SJCRH30 (cell line): Measurements from ENCODE around the gene ARAP3. TPM values are rescaled to one million over a fixed set of nuclear protein-coding genes. Genes with fewer than 3 reads are reported as not detected.

Source experiments
- DNase-seq, 2 experiments: peaks; one replicate each; pipeline ENCODE4 v3.0.0-alpha.2; 2015 to 2020
- H3K27ac ChIP-seq: fragments of 250-450 bp; sonication (Bioruptor Pico); 2 replicates; pipeline ENCODE4 v1.5.1; 2020; ENCODE audit warnings: mild to moderate bottlenecking, moderate library complexity
- H3K27me3 ChIP-seq: fragments of 250-450 bp; sonication (Bioruptor Pico); 2 replicates; pipeline ENCODE4 v1.5.1; 2020; ENCODE audit warnings: mild to moderate bottlenecking, moderate library complexity
- H3K36me3 ChIP-seq: fragments of 250-450 bp; sonication (Bioruptor Pico); 2 replicates; pipeline ENCODE4 v1.5.1; 2020; ENCODE audit warnings: mild to moderate bottlenecking, moderate library complexity
- H3K4me1 ChIP-seq: fragments of 250-450 bp; sonication (Bioruptor Pico); 2 replicates; pipeline ENCODE4 v1.5.1; 2020; ENCODE audit warnings: mild to moderate bottlenecking, moderate library complexity
- H3K4me3 ChIP-seq: fragments of 250-450 bp; sonication (Bioruptor Pico); 2 replicates; pipeline ENCODE4 v1.5.1; 2020; ENCODE audit warnings: mild to moderate bottlenecking, moderate library complexity
- H3K9me3 ChIP-seq: fragments of 250-450 bp; sonication (Bioruptor Pico); replicated peaks from 2 replicates; pipeline ENCODE4 v1.5.1; 2020; ENCODE audit warnings: mild to moderate bottlenecking, moderate library complexity
- total RNA-seq: library from RNA; depleted of rRNA; stranded (reverse); fragments of >200 nt; shearing (Covaris generic); gene quantifications from 2 replicates; pipeline ENCODE4 v1.2.3, GENCODE V29; 2014

Gene ARAP3
- total RNA-seq, 1 experiment from 2014 or later = 6.2 TPM

GRCh38 chr5:141708016-141708415, 26.0 kb upstream of the ARAP3 start:
- DNase-seq = no peak
- Histone ChIP-seq H3K27ac (no peak overlapping the region), H3K36me3 (no peaks in the 10 kb centered on the region), H3K27me3 (peaks cover 28% of the 10 kb centered on the region), H3K4me1 (no peaks in the 10 kb centered on the region), H3K9me3 (no peaks in the 10 kb centered on the region), H3K4me3 (no peak overlapping the region)

- Histone ChIP-seq H3K27me3 (peaks cover 33% of the 10 kb centered on the region), H3K36me3 (no peaks in the 10 kb centered on the region)
Measured at GRCh38 chr5:141707510-141707909, 25.5 kb upstream of the ARAP3 start.

GRCh38 chr5:141706121-141706520, 24.1 kb upstream of the ARAP3 start:
- Histone ChIP-seq H3K4me1 (no peaks in the 10 kb centered on the region), H3K36me3 (no peaks in the 10 kb centered on the region), H3K9me3 (no peaks in the 10 kb centered on the region), H3K4me3 (no peak overlapping the region), H3K27ac (no peak overlapping the region), H3K27me3 (peaks cover 37% of the 10 kb centered on the region)
- DNase-seq = no peak

More at GRCh38 chr5:141707510-141707909, 25.5 kb upstream of the ARAP3 start:
- Histone ChIP-seq H3K27ac (no peak overlapping the region), H3K4me3 (no peak overlapping the region), H3K4me1 (no peaks in the 10 kb centered on the region), H3K9me3 (no peaks in the 10 kb centered on the region)
- DNase-seq = no peak

- H3K36me3 ChIP-seq = no peaks in the 10 kb centered on the region
- no peaks in the 10 kb centered on the region for H3K4me1 ChIP-seq
- H3K4me3 ChIP-seq = no peak overlapping the region
- peaks cover 41% of the 10 kb centered on the region for H3K27me3 ChIP-seq
- H3K27ac ChIP-seq = no peak overlapping the region
- DNase-seq = no peak
- H3K9me3 ChIP-seq = no peaks in the 10 kb centered on the region
Measured at GRCh38 chr5:141705469-141705868, 23.4 kb upstream of the ARAP3 start.

- no peaks in the 10 kb centered on the region for H3K36me3 ChIP-seq
- no peaks in the 10 kb centered on the region for H3K9me3 ChIP-seq
- no peak overlapping the region for H3K27ac ChIP-seq
- H3K4me3 ChIP-seq = no peak overlapping the region
- DNase-seq = no peak
- peaks cover 41% of the 10 kb centered on the region for H3K27me3 ChIP-seq
- H3K4me1 ChIP-seq = no peaks in the 10 kb centered on the region
Measured at GRCh38 chr5:141704782-141705297, 22.8 kb upstream of the ARAP3 start.

GRCh38 chr5:141703133-141703561, 21.1 kb upstream of the ARAP3 start:
- no peak overlapping the region for H3K27ac ChIP-seq
- peaks cover 41% of the 10 kb centered on the region for H3K27me3 ChIP-seq
- H3K4me3 ChIP-seq = peak overlapping the region; percentile 46
- H3K4me1 ChIP-seq = no peaks in the 10 kb centered on the region
- DNase-seq = no peak
- H3K36me3 ChIP-seq = no peaks in the 10 kb centered on the region
- no peaks in the 10 kb centered on the region for H3K9me3 ChIP-seq

GRCh38 chr5:141701360-141702119, 19.5 kb upstream of the ARAP3 start:
- Histone ChIP-seq H3K4me1 (no peaks in the 10 kb centered on the region), H3K4me3 (no peak overlapping the region), H3K27ac (no peak overlapping the region), H3K9me3 (no peaks in the 10 kb centered on the region), H3K36me3 (no peaks in the 10 kb centered on the region), H3K27me3 (peaks cover 39% of the 10 kb centered on the region)
- no peak for DNase-seq

- Histone ChIP-seq H3K27ac (no peak overlapping the region), H3K4me3 (no peak overlapping the region), H3K27me3 (peaks cover 13% of the 10 kb centered on the region), H3K9me3 (no peaks in the 10 kb centered on the region), H3K36me3 (no peaks in the 10 kb centered on the region), H3K4me1 (peaks cover 15% of the 10 kb centered on the region)
- DNase-seq = no peak
Measured at GRCh38 chr5:141697586-141697985, 15.6 kb upstream of the ARAP3 start.

GRCh38 chr5:141696431-141696830, 14.4 kb upstream of the ARAP3 start:
- no peaks in the 10 kb centered on the region for H3K9me3 ChIP-seq
- DNase-seq = no peak
- no peak overlapping the region for H3K27ac ChIP-seq
- H3K36me3 ChIP-seq = no peaks in the 10 kb centered on the region
- H3K4me1 ChIP-seq = peaks cover 16% of the 10 kb centered on the region
- no peak overlapping the region for H3K4me3 ChIP-seq
- peaks cover 11% of the 10 kb centered on the region for H3K27me3 ChIP-seq

- H3K4me3 ChIP-seq = no peak overlapping the region
- peaks cover 4% of the 10 kb centered on the region for H3K27me3 ChIP-seq
- H3K4me1 ChIP-seq = peaks cover 16% of the 10 kb centered on the region
- no peaks in the 10 kb centered on the region for H3K9me3 ChIP-seq
- H3K27ac ChIP-seq = no peak overlapping the region
- peak; percentile 38 to 64 for DNase-seq
- no peaks in the 10 kb centered on the region for H3K36me3 ChIP-seq
Measured at GRCh38 chr5:141695627-141696215, 13.7 kb upstream of the ARAP3 start.

GRCh38 chr5:141694479-141694878, 12.4 kb upstream of the ARAP3 start:
- peaks cover 4% of the 10 kb centered on the region for H3K27me3 ChIP-seq
- H3K4me1 ChIP-seq = peaks cover 16% of the 10 kb centered on the region
- H3K36me3 ChIP-seq = no peaks in the 10 kb centered on the region
- DNase-seq = no peak
- H3K27ac ChIP-seq = no peak overlapping the region
- H3K9me3 ChIP-seq = no peaks in the 10 kb centered on the region
- H3K4me3 ChIP-seq = no peak overlapping the region

GRCh38 chr5:141692919-141693725, 11.1 kb upstream of the ARAP3 start:
- Histone ChIP-seq H3K27ac (no peak overlapping the region), H3K27me3 (peaks cover 4% of the 10 kb centered on the region), H3K4me1 (peaks cover 16% of the 10 kb centered on the region), H3K9me3 (no peaks in the 10 kb centered on the region), H3K4me3 (no peak overlapping the region), H3K36me3 (no peaks in the 10 kb centered on the region)
- DNase-seq = no peak

- no peak overlapping the region for H3K27ac ChIP-seq
Measured at GRCh38 chr5:141692533-141692888, 10.5 kb upstream of the ARAP3 start.

GRCh38 chr5:141691867-141692532, 10.0 kb upstream of the ARAP3 start:
- H3K9me3 ChIP-seq = no peaks in the 10 kb centered on the region
- H3K4me3 ChIP-seq = peak overlapping the region; percentile 49
- peaks cover 16% of the 10 kb centered on the region for H3K4me1 ChIP-seq
- peak; percentile 74 to 90 for DNase-seq
- H3K27ac ChIP-seq = no peak overlapping the region
- peaks cover 4% of the 10 kb centered on the region for H3K27me3 ChIP-seq
- no peaks in the 10 kb centered on the region for H3K36me3 ChIP-seq

More at GRCh38 chr5:141692533-141692888, 10.5 kb upstream of the ARAP3 start:
- Histone ChIP-seq H3K27me3 (peaks cover 4% of the 10 kb centered on the region), H3K9me3 (no peaks in the 10 kb centered on the region), H3K4me1 (peaks cover 16% of the 10 kb centered on the region), H3K36me3 (no peaks in the 10 kb centered on the region), H3K4me3 (peak overlapping the region; percentile 49)
- no peak for DNase-seq
